Breast epithelium (tissue), 4 donors: Measurements from ENCODE around the gene NCKAP1. TPM values are rescaled to one million over a fixed set of nuclear protein-coding genes. Genes with fewer than 3 reads are reported as not detected.
"Not testable (repeated sequence)": the region's sequence is repeated elsewhere in the genome, so short reads cannot be mapped to it uniquely, and the experiment has no call there.

Experiments used
- DNase-seq, 2 donors: peaks; one replicate each; pipeline ENCODE4 v3.0.0-alpha.2; 2019; ENCODE audit warnings: low spot score in 2 of 2
- H3K27ac ChIP-seq, 2 donors: fragments of 200-600 bp; sonication (generic) in 1 of 2; one replicate each; pipeline ENCODE4 v1.5.1; 2016 to 2019; ENCODE audit warnings: mild to moderate bottlenecking in 1 of 2
- H3K27me3 ChIP-seq, 2 donors: fragments of 200-600 bp; sonication (generic) in 1 of 2; one replicate each; pipeline versions ENCODE4 v1.5.1 to v1.6.0; 2017 to 2019; ENCODE audit warnings: control low read depth in 1 of 2, mild to moderate bottlenecking in 1 of 2
- H3K36me3 ChIP-seq: fragments of 200-600 bp; one replicate; pipeline ENCODE4 v1.5.1; 2019
- H3K4me1 ChIP-seq, 2 donors: fragments of 200-600 bp; sonication (generic); one replicate each; pipeline ENCODE4 v1.5.1; 2016 to 2019; ENCODE audit warnings: control low read depth in 1 of 2
- H3K4me3 ChIP-seq, 3 donors: fragments of 200-600 bp; sonication (generic); 1 replicate in 2 of 3; 2 replicates in 1 of 3; pipeline ENCODE4 v1.5.1; 2016 to 2019; ENCODE audit warnings: mild to moderate bottlenecking in 3 of 3, moderate library complexity in 2 of 3
- H3K9me3 ChIP-seq, 2 donors: fragments of 200-600 bp; sonication (generic) in 1 of 2; one replicate each; pipeline ENCODE4 v1.5.1; 2016 to 2019; ENCODE audit warnings: control low read depth in 1 of 2
- POLR2A ChIP-seq: fragments of 450-650 bp; IDR thresholded peaks from one replicate; pipeline ENCODE4 v1.6.1; 2016; ENCODE audit warnings: antibody characterized with exemption, mild to moderate bottlenecking, moderate library complexity
- POLR2AphosphoS5 ChIP-seq, 3 donors: sonication (generic); formaldehyde crosslinking; IDR thresholded peaks; one replicate each; pipeline ENCODE4 v1.6.1; 2017; ENCODE audit warnings: antibody characterized with exemption in 3 of 3
- intact Hi-C: fragments of 100-400 bp; cut with DNase I; formaldehyde crosslinking; loops from one replicate; pipeline ENCODE4 v1.15.1; 2023; ENCODE audit warnings: low total_unique reads
- total RNA-seq, 3 donors: library from RNA; depleted of rRNA; stranded (reverse); fragments of >200 nt; gene quantifications; one replicate each; pipeline ENCODE4 v1.1.0, GENCODE V29; 2016
- TF ChIP-seq, protein P1 (sequence below), 3 donors: fragments of 450-650 bp; IDR thresholded peaks; one replicate each; pipeline ENCODE4 v1.5.1; 2016 to 2017; ENCODE audit warnings: antibody characterized with exemption in 3 of 3, mild to moderate bottlenecking in 3 of 3, moderate library complexity in 3 of 3

NCKAP1 gene
- total RNA-seq, 3 donors from 2014 or later: 122 to 270 (median 186) TPM

DNA sequence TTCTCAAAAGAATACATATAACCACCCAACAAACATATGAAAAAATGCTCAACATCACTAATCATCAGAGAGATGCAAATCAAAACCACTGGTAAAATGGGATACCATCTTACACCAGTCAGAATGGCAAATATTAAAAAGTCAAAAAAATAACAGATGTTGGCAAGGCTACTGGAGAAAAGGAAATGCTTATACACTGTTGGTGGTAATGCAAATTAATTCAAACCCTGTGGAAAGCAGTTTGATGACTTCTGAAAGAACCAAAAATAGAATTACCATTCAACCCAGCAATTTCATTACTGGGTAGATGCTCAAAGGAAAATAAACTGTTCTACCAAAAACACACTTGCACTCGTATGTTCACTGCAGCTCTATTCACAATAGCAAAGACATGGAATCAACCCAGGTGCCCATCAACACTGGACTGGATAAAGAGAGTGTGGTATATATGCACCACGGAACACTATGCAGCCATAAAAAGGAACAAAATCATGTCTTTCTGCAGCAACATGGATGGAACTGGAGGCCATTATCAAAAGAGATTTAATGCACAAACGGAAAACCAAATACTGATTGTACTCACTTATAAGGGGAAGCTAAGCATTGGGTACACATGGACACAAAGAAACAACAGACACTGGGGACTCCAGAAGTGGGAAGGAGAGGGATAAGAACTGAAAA, 38.8 kb downstream of the NCKAP1 start:
- H3K9me3 ChIP-seq: no peaks in the 10 kb centered on the region
- no peak overlapping the region for H3K4me3 ChIP-seq
- H3K27ac ChIP-seq: no peak overlapping the region
- TF ChIP-seq POLR2A (no peak), POLR2AphosphoS5 (IDR thresholded peaks at IDR 0.05) (no peak)
- TF ChIP-seq, protein P1, sequence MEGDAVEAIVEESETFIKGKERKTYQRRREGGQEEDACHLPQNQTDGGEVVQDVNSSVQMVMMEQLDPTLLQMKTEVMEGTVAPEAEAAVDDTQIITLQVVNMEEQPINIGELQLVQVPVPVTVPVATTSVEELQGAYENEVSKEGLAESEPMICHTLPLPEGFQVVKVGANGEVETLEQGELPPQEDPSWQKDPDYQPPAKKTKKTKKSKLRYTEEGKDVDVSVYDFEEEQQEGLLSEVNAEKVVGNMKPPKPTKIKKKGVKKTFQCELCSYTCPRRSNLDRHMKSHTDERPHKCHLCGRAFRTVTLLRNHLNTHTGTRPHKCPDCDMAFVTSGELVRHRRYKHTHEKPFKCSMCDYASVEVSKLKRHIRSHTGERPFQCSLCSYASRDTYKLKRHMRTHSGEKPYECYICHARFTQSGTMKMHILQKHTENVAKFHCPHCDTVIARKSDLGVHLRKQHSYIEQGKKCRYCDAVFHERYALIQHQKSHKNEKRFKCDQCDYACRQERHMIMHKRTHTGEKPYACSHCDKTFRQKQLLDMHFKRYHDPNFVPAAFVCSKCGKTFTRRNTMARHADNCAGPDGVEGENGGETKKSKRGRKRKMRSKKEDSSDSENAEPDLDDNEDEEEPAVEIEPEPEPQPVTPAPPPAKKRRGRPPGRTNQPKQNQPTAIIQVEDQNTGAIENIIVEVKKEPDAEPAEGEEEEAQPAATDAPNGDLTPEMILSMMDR (IDR thresholded peaks at IDR 0.05): no peak
- intact Hi-C loops: no loop called here
- no peak for DNase-seq
- H3K36me3 ChIP-seq: peaks cover 5% of the 10 kb centered on the region
- H3K4me1 ChIP-seq: no peaks in the 10 kb centered on the region
- no peaks in the 10 kb centered on the region for H3K27me3 ChIP-seq

DNA sequence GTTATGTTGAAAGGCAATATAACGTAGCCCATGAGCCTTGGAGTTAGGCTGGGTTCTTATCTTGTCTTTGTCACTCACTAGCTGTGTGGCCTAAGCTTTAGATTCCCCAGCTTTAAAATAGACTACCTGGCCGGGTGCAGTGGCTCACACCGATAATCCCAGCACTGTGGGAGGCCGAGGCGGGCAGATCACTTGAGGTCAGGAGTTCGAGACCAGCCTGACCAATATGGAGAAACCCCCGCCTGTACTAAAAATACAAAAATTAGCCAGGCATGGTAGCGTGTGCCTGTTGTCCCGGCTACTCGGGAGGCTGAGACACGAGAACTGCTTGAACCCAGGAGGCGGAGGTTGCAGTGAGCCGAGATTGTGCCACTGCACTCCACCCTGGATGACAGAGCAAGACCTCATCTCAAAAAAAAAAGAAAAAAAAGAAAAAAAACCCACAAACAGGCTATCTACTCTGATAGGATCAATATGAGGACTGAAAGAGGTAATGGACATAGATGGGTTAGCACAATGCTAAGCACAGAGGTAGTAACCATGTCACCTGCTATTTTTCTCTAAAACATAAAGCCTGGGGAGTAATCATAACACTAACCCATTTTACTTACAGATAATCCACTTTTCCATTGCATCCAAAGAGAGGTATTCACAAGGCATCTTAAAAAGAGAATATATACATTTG, 43.9 kb downstream of the NCKAP1 start:
- Histone ChIP-seq H3K9me3 (no peaks in the 10 kb centered on the region), H3K4me1 (no peaks in the 10 kb centered on the region), H3K4me3 (no peak overlapping the region), H3K27ac (no peak overlapping the region), H3K36me3 (peaks cover 4% of the 10 kb centered on the region), H3K27me3 (no peaks in the 10 kb centered on the region)
- intact Hi-C loops: no loop called here
- TF ChIP-seq, protein P1 (IDR thresholded peaks at IDR 0.05): no peak
- TF ChIP-seq POLR2A (no peak), POLR2AphosphoS5 (IDR thresholded peaks at IDR 0.05) (no peak)
- DNase-seq: no peak

DNA sequence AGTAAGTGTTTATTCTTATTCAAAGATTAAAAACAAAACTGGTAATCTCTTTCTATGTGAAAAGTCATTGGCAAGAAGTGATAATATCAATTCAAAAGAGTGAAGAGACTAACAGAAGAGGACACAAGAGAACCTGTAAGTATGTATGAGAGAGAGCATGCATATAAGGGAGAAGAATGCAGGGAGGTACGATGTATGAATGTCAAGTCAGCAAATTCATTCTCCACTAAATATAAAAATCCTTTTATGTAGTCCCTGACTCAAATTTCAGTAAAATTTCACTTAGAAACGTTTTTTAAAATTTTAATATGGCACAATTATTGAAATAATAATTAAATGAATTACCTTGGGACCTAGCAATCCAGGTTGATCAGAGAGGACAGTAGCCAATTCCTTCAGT, 55.3 kb downstream of the NCKAP1 start:
- no peak overlapping the region for H3K4me3 ChIP-seq
- no peak for DNase-seq
- no peaks in the 10 kb centered on the region for H3K4me1 ChIP-seq
- intact Hi-C loops: no loop called here
- H3K27me3 ChIP-seq: no peaks in the 10 kb centered on the region
- no peak overlapping the region for H3K27ac ChIP-seq
- H3K9me3 ChIP-seq: no peaks in the 10 kb centered on the region
- TF ChIP-seq POLR2A (no peak), POLR2AphosphoS5 (IDR thresholded peaks at IDR 0.05) (no peak)
- TF ChIP-seq, protein P1 (IDR thresholded peaks at IDR 0.05): no peak
- peaks cover 6% of the 10 kb centered on the region for H3K36me3 ChIP-seq

DNA sequence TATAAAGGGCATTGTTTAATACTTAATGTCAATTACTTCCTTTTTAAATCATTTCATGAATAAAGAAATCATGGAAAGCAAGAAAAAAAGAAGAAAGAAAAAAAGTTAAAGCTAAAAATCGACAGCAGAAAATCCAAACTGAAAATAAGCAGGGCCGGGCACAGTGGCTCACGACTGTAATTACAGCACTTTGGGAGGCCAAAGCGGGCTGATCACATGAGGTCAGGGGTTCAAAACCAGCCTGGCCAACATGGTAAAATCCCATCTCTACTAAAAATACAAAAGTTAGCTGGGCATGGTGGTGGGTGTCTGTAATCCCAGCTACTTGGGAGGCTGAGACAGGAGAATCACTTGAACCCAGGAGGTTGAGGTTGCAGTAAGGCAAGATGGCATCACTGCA, 56.8 kb downstream of the NCKAP1 start:
- DNase-seq, H3K4me3 ChIP-seq, H3K4me1 ChIP-seq, H3K27me3 ChIP-seq, H3K36me3 ChIP-seq, H3K9me3 ChIP-seq, H3K27ac ChIP-seq, intact Hi-C loops: not testable (repeated sequence)

DNA sequence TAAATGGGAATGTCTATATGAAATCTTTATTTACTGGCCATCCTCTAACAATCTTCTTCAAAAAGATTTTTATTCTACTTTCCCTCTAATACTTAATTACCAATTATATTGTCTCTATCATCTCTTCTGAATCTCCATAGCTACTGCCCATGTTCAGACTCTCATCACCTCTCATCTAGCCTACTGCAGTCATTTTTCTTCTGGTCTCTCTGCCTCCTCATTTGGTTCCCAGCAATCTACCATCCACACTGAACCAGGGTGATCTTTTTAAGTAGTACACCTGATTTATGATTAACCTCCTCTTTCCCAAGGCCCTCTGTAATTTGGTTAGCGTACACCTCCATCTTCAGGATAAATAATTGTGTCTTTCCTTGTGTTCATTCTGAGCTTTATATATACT, 57.6 kb downstream of the NCKAP1 start:
- intact Hi-C loops: no loop called here
- peaks cover 6% of the 10 kb centered on the region for H3K36me3 ChIP-seq
- no peak for TF ChIP-seq POLR2AphosphoS5 (IDR thresholded peaks at IDR 0.05)
- TF ChIP-seq, protein P1 (IDR thresholded peaks at IDR 0.05): no peak
- TF ChIP-seq POLR2A: no peak

More for the DNA sequence above, 57.6 kb downstream of the NCKAP1 start:
- no peak for DNase-seq
- H3K27me3 ChIP-seq: no peaks in the 10 kb centered on the region
- H3K4me3 ChIP-seq: no peak overlapping the region
- no peak overlapping the region for H3K27ac ChIP-seq
- H3K9me3 ChIP-seq: no peaks in the 10 kb centered on the region
- no peaks in the 10 kb centered on the region for H3K4me1 ChIP-seq
